Measurements from ENCODE around the gene RPL31.

Gene RPL31

DNA sequence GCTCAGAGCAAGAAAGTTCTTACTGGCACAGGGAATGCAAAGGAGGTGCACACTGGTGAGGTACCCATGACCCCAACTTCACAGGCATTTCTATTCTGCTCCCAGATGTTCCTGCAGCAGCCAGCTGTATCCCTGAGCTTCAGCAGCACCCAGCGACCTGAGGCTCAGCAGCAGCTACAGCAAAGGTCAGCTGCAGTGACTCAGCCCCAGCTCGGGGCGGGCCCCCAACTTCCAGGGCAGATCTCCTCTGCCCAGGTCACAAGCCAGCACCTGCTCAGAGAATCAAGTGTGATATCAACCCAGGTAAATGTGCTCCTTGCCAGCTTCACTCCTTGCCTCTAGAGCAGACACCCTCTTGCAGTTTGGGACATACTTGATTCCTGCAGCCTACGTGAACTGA, 14.1 kb upstream of the RPL31 start:
- DNase-seq (ENCODE audit: low read depth): no peak
- TF ChIP-seq, protein P1, sequence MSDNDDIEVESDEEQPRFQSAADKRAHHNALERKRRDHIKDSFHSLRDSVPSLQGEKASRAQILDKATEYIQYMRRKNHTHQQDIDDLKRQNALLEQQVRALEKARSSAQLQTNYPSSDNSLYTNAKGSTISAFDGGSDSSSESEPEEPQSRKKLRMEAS (IDR thresholded peaks at IDR 0.05; ENCODE audit: low read depth, low read length): no peak
- TF ChIP-seq POLR2A (IDR thresholded peaks at IDR 0.05; ENCODE audit: extremely low read depth, insufficient read length): no peak
- H3K4me3 ChIP-seq (ENCODE audit: low read depth, low read length): no peak overlapping the region

DNA sequence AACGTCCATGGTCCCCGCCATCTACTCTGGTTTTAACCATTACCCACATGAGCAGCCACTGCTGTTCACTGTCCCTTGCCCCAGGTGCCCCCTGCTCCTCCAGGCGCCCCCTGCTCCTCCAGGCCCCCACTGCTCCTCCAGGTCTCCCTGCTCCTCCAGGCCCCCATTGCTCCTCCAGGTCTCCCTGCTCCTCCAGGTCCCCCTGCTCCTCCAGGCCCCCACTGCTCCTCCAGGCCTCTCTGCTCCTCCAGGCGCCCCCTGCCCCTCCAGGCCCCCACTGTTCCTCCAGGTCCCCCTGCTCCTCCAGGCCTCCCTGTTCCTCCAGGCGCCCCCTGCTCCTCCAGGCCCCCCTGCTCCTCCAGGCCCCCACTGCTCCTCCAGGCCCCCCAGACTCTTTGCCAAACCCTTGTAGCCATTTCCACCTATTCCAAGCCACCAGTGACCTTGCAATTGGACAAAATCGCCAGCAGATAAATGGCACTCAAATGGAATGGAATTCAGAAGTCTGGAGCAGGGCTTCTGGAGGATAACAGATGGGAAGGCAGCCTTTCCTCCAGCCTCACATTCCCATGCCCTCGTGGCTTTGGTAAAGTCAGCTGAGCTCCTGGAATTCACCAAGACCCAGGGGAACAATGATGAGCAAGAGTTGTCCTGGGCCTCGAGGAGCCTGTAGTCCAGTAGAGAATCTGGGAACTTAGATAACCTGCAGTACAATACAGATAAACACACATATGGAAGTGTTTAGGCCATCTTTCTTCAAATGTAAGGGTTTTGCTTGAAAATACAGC, 13.3 kb upstream of the RPL31 start:
- no peak for DNase-seq (ENCODE audit: low read depth)
- no peak overlapping the region for H3K4me3 ChIP-seq (ENCODE audit: low read depth, low read length)
- TF ChIP-seq, protein P1 (IDR thresholded peaks at IDR 0.05; ENCODE audit: low read depth, low read length): no peak
- no peak for TF ChIP-seq MYC (IDR thresholded peaks at IDR 0.05; ENCODE audit: low read depth, low read length)
- no peak for TF ChIP-seq POLR2A (IDR thresholded peaks at IDR 0.05; ENCODE audit: extremely low read depth, insufficient read length)
- TF ChIP-seq CTCF (IDR thresholded peaks at IDR 0.05; ENCODE audit: low read depth, low read length): no peak

DNA sequence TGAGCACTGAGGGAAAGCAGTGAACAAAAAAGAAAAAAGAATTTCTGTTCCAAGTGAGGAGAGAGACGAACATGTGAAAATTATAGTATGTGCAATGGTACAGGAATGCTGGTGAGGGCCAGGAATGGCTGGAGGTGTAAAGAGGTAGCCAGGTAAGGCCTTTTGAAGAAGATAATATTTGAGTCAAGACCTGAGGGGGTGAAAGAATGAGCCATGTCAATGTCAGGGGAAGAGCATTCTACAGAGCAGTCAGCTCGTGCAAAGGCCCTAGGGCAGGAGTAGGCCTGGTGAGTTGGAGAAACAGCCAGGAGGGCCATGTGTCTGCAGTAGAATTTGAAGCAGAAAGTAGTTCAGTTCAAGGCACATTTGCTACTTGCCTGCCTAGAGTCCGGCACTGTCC, 12.4 kb upstream of the RPL31 start:
- TF ChIP-seq MYC (IDR thresholded peaks at IDR 0.05; ENCODE audit: low read depth, low read length): no peak
- TF ChIP-seq POLR2A (IDR thresholded peaks at IDR 0.05; ENCODE audit: extremely low read depth, insufficient read length): no peak
- no peak for TF ChIP-seq CTCF (IDR thresholded peaks at IDR 0.05; ENCODE audit: low read depth, low read length)
- TF ChIP-seq, protein P1 (IDR thresholded peaks at IDR 0.05; ENCODE audit: low read depth, low read length): no peak
- H3K4me3 ChIP-seq (ENCODE audit: low read depth, low read length): no peak overlapping the region
- no peak for DNase-seq (ENCODE audit: low read depth)

GRCh38 chr2:100990166-100990565, 11.9 kb upstream of the RPL31 start:
- no peak for TF ChIP-seq POLR2A (IDR thresholded peaks at IDR 0.05; ENCODE audit: extremely low read depth, insufficient read length)
- TF ChIP-seq, protein P1 (IDR thresholded peaks at IDR 0.05; ENCODE audit: low read depth, low read length): no peak
- no peak for TF ChIP-seq CTCF (IDR thresholded peaks at IDR 0.05; ENCODE audit: low read depth, low read length)
- TF ChIP-seq MYC (IDR thresholded peaks at IDR 0.05; ENCODE audit: low read depth, low read length): no peak
- no peak overlapping the region for H3K4me3 ChIP-seq (ENCODE audit: low read depth, low read length)
- no peak for DNase-seq (ENCODE audit: low read depth)

- no peak for TF ChIP-seq CTCF (IDR thresholded peaks at IDR 0.05; ENCODE audit: low read depth, low read length)
- no peak for TF ChIP-seq MYC (IDR thresholded peaks at IDR 0.05; ENCODE audit: low read depth, low read length)
- no peak for TF ChIP-seq POLR2A (IDR thresholded peaks at IDR 0.05; ENCODE audit: extremely low read depth, insufficient read length)
- TF ChIP-seq, protein P1 (IDR thresholded peaks at IDR 0.05; ENCODE audit: low read depth, low read length): no peak
- no peak overlapping the region for H3K4me3 ChIP-seq (ENCODE audit: low read depth, low read length)
- DNase-seq (ENCODE audit: low read depth): no peak
Observed at GRCh38 chr2:100990650-100991403, 11.3 kb upstream of the RPL31 start.

GRCh38 chr2:100991404-100991773, 10.7 kb upstream of the RPL31 start:
- DNase-seq (ENCODE audit: low read depth): no peak
- H3K4me3 ChIP-seq (ENCODE audit: low read depth, low read length): no peak overlapping the region
- TF ChIP-seq POLR2A (IDR thresholded peaks at IDR 0.05; ENCODE audit: extremely low read depth, insufficient read length): no peak
